PC-3 (cell line): Measurements from ENCODE around the gene ACAP1.

Experiments used
- EZH2 ChIP-seq: fragments of 300-600 bp; sonication (generic); IDR thresholded peaks from one replicate; pipeline ENCODE4 v1.6.1; 2017; ENCODE audit warnings: antibody characterized with exemption, mild to moderate bottlenecking, low read length; ENCODE audit not compliant: unreplicated experiment
- EZH2phosphoT487 ChIP-seq: fragments of 300-600 bp; sonication (generic); IDR thresholded peaks from 2 replicates; pipeline ENCODE4 v1.6.1; 2018; ENCODE audit warnings: mild to moderate bottlenecking, antibody characterized with exemption, low read length, borderline replicate concordance
- TF ChIP-seq, protein P1 (sequence below): fragments of 300-600 bp; sonication (generic); conservative IDR thresholded peaks from 2 replicates; pipeline ENCODE4 v1.5.1; 2017; ENCODE audit warnings: antibody characterized with exemption, low read depth, mild to moderate bottlenecking, low read length

DNA sequence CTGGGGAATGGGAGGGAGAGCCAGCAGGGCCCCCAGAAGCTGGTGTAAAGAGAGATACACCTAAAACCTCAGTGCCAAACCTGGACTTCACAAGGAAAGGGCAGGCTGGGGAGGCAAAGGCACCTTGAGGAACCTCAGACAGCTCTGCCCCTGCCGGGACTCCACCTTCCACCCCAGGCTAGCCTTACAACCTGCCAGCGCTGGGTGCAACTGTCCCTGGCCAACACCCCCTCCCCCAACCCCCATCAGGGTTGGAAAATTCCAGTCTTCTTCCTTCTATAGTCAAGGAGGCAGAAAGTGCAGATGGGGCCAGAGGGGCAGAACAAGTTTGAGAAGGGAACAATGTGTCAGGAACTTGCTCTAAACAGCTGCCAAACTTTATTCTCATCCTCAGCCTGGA, 44.1 kb upstream of the ACAP1 start:
- TF ChIP-seq, protein P1, sequence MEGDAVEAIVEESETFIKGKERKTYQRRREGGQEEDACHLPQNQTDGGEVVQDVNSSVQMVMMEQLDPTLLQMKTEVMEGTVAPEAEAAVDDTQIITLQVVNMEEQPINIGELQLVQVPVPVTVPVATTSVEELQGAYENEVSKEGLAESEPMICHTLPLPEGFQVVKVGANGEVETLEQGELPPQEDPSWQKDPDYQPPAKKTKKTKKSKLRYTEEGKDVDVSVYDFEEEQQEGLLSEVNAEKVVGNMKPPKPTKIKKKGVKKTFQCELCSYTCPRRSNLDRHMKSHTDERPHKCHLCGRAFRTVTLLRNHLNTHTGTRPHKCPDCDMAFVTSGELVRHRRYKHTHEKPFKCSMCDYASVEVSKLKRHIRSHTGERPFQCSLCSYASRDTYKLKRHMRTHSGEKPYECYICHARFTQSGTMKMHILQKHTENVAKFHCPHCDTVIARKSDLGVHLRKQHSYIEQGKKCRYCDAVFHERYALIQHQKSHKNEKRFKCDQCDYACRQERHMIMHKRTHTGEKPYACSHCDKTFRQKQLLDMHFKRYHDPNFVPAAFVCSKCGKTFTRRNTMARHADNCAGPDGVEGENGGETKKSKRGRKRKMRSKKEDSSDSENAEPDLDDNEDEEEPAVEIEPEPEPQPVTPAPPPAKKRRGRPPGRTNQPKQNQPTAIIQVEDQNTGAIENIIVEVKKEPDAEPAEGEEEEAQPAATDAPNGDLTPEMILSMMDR: no peak
- TF ChIP-seq EZH2 (no peak), EZH2phosphoT487 (no peak)
